Epithelial cell of esophagus (primary cell): ENCODE results near the gene CSMD2.

Source experiments
- DNase-seq: peaks from one replicate; pipeline ENCODE4 v3.0.0; 2010; ENCODE audit warnings: low read depth
- H3K4me3 ChIP-seq: 2 replicates; pipeline ENCODE4 v1.5.1; 2011; ENCODE audit warnings: mild to moderate bottlenecking, low read length, control low read depth
- TF ChIP-seq, protein P1 (sequence below): IDR thresholded peaks from 2 replicates; pipeline ENCODE4 v1.5.1; 2011; ENCODE audit warnings: low read depth, mild to moderate bottlenecking, low read length, control low read depth, inconsistent platforms; ENCODE audit not compliant: insufficient read depth; ENCODE audit errors: missing control alignments

The CSMD2 gene

GRCh38 chr1:33537885-33538284 is 627.1 kb downstream of the CSMD2 start:
- DNase-seq, result no peak
- H3K4me3 ChIP-seq, result no peak overlapping the region
- TF ChIP-seq, protein P1, sequence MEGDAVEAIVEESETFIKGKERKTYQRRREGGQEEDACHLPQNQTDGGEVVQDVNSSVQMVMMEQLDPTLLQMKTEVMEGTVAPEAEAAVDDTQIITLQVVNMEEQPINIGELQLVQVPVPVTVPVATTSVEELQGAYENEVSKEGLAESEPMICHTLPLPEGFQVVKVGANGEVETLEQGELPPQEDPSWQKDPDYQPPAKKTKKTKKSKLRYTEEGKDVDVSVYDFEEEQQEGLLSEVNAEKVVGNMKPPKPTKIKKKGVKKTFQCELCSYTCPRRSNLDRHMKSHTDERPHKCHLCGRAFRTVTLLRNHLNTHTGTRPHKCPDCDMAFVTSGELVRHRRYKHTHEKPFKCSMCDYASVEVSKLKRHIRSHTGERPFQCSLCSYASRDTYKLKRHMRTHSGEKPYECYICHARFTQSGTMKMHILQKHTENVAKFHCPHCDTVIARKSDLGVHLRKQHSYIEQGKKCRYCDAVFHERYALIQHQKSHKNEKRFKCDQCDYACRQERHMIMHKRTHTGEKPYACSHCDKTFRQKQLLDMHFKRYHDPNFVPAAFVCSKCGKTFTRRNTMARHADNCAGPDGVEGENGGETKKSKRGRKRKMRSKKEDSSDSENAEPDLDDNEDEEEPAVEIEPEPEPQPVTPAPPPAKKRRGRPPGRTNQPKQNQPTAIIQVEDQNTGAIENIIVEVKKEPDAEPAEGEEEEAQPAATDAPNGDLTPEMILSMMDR, result no peak

DNA sequence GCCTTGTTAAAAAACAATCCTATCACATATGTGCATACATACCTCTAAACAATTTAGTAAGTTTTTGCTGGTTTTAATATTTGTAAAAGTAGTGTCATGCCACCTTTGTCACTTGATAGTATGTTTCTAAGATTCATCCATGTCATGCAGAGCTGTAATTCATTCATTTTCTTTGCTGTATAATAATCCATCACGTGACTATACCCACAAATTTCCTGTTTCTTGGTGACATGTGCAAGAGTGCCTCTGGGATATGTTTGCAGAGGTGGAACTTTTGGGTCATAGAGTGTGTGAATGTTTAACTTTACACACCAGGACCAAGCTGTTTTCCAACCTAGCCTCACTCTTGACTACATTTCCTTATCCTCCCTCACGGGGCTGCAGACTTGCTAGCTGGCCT is 629.7 kb downstream of the CSMD2 start:
- DNase-seq, result no peak
- no peak overlapping the region for H3K4me3 ChIP-seq
- TF ChIP-seq, protein P1, result no peak

DNA sequence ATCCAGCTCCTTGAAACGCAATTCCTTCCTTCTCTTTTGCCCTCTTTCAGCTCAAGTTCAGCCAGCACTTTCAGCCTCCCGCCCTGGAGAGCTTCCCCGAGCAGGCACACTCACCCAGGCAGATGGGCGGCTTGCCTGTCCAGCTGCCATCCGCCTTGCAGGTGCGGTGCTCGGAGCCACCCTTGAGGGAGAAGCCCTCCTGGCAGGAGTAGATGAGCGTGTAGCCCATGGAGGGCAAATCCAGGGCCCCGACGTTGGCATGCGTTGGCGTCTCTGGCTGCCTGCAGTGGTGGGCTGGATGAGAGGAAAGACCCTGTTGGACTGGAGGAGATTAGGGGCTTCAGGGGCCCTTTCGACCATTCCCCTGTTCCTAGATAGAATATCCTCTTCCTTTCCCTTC is 632.1 kb downstream of the CSMD2 start:
- H3K4me3 ChIP-seq, result no peak overlapping the region
- DNase-seq, result no peak
- TF ChIP-seq, protein P1, result no peak

DNA sequence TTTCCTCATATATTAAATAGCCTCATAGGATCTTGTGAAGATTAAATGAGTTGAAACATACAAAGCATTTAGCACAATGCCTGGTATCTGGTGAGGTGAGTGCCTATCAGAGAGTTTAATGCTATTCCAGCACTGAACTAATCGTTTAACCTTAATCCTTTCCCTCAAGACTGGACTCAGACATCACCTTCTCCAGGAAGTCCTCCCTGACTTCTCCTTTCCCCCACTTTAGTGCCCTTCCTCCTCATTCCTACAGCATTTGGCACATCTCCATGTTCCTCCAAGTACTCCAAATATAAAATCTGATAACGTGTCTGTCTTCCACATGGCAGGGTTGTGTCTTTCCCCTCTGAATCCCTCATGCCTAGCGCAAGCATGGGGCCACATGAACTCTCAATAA is 632.8 kb downstream of the CSMD2 start:
- no peak for DNase-seq
- H3K4me3 ChIP-seq, result no peak overlapping the region
- TF ChIP-seq, protein P1, result no peak

DNA sequence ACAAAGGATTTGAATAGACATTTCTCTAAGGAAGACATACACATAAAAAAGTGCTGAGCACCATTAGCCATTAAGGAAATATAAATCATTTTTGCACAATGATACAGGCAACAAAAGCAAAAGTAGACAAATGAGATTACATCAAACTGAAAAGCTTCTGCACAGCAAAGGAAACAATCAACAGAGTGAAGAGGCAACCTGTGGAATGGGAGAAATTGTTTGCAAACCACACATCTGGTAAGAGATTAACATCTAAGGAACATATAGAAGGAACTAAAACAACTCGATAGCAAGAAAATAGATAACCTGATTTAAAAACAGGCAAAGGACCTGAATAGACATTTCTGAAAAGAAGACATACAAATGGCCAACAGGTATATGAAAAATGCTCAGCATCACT is 635.1 kb downstream of the CSMD2 start:
- TF ChIP-seq, protein P1, result no peak
- H3K4me3 ChIP-seq, result no peak overlapping the region
- no peak for DNase-seq

DNA sequence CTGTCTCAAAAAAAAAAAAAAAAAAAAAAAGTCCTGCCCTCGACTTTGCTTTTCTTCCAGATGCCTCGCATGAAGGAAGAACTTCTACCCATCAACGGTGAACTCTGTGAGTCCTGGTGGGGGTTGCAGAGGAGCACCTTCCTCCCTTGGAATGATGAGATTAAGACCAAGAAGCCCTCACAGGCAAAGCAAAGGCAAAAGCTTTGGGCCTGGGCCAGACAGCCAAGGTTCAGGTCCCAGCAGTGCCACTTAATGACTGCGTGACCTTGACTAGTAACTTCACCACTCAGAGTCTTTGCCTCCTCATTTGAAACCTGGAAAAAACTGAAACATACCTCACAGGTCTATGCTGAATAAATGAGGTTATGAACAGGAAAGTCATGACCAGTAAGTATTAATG is 637.1 kb downstream of the CSMD2 start:
- no peak for DNase-seq
- TF ChIP-seq, protein P1, result no peak
- no peak overlapping the region for H3K4me3 ChIP-seq

GRCh38 chr1:33524586-33524985 is 640.4 kb downstream of the CSMD2 start:
- H3K4me3 ChIP-seq, result no peak overlapping the region
- TF ChIP-seq, protein P1, result no peak
- peak; percentile 55 for DNase-seq
